PC-9 (cell line): Measurements from ENCODE around the gene EPB41L4A.

Source experiments
- CTCF ChIP-seq: fragments of 200-600 bp; sonication (generic); conservative IDR thresholded peaks from 2 replicates; pipeline ENCODE4 v1.6.1; 2017; ENCODE audit warnings: mixed run types, antibody characterized with exemption, mild to moderate bottlenecking, moderate library complexity
- EZH2 ChIP-seq: fragments of 200-600 bp; sonication (generic); IDR thresholded peaks from 2 replicates; pipeline ENCODE4 v1.8.0; 2017; ENCODE audit warnings: antibody characterized with exemption, low read depth

- TF ChIP-seq CTCF: no peak
- no peak for TF ChIP-seq EZH2
These were observed 21.4 kb downstream of the EPB41L4A start for GRCh38 chr5:112397690-112398089.
